ENCODE measurements around the gene DOK6.

DNA sequence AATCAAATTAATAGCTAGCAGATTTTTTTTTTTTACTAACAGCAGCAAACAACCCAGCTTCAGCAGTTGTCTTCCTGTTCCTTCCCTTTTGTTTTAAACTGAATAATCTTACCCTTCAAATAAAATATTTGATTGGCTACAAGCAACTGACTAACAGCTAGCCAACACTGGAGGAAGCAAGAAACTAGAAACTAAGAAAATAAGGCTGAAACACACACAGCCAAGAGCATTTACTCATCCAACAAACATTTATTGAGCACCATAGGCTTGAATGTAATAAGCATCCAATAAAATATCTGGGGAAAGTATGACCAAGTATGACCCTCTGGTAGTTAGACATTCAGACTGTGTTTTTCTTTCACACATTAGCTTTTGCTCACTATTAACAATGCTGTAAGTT, 357.8 kb downstream of the DOK6 start:
- TF ChIP-seq, protein P1, sequence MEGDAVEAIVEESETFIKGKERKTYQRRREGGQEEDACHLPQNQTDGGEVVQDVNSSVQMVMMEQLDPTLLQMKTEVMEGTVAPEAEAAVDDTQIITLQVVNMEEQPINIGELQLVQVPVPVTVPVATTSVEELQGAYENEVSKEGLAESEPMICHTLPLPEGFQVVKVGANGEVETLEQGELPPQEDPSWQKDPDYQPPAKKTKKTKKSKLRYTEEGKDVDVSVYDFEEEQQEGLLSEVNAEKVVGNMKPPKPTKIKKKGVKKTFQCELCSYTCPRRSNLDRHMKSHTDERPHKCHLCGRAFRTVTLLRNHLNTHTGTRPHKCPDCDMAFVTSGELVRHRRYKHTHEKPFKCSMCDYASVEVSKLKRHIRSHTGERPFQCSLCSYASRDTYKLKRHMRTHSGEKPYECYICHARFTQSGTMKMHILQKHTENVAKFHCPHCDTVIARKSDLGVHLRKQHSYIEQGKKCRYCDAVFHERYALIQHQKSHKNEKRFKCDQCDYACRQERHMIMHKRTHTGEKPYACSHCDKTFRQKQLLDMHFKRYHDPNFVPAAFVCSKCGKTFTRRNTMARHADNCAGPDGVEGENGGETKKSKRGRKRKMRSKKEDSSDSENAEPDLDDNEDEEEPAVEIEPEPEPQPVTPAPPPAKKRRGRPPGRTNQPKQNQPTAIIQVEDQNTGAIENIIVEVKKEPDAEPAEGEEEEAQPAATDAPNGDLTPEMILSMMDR (conservative IDR thresholded peaks at IDR 0.05; ENCODE audit: low read depth, low read length) = no peak
- TF ChIP-seq EZH2 (IDR thresholded peaks at IDR 0.05; ENCODE audit: low read length, unreplicated experiment) (no peak), EZH2phosphoT487 (IDR thresholded peaks at IDR 0.05; ENCODE audit: borderline replicate concordance, low read length) (no peak)
